Spinal cord (tissue), 10 donors: ENCODE measurements around the gene RTP2. TPM values are rescaled to one million over a fixed set of nuclear protein-coding genes. Genes with fewer than 3 reads are reported as not detected.

Experiments used
- DNase-seq, 6 donors: peaks; one replicate each; pipeline versions ENCODE4 v3.0.0 to v3.0.0-alpha.2; 2013 to 2015; ENCODE audit warnings: low spot score in 6 of 6, low read depth in 4 of 6
- H3K27ac ChIP-seq: one replicate; pipeline ENCODE4 v1.5.1; 2013; ENCODE audit warnings: low read depth, low read length, control low read depth
- H3K27me3 ChIP-seq: one replicate; pipeline ENCODE4 v1.6.1; 2013; ENCODE audit warnings: low read length; ENCODE audit not compliant: control insufficient read depth, insufficient read depth
- H3K36me3 ChIP-seq: one replicate; pipeline ENCODE4 v1.6.1; 2013; ENCODE audit warnings: low read length; ENCODE audit not compliant: control insufficient read depth, insufficient read depth
- H3K4me1 ChIP-seq: one replicate; pipeline ENCODE4 v1.6.1; 2013; ENCODE audit warnings: low read length; ENCODE audit not compliant: control insufficient read depth, insufficient read depth
- H3K4me3 ChIP-seq: one replicate; pipeline ENCODE4 v1.5.1; 2013; ENCODE audit warnings: low read depth, low read length, control low read depth
- H3K9me3 ChIP-seq: one replicate; pipeline ENCODE4 v1.6.1; 2013; ENCODE audit warnings: low read length; ENCODE audit not compliant: control insufficient read depth, insufficient read depth
- WGBS: methylation state at CpG from one replicate; pipeline ENCODE4 v1.1.5; 2013; ENCODE audit warnings: missing lambda C conversion rate; ENCODE audit not compliant: insufficient coverage; 5-methylcytosine and 5-hydroxymethylcytosine counted together
- polyA plus RNA-seq, 2 donors: library from polyadenylated mRNA; unstranded; fragments of 120-200 nt; gene quantifications; one replicate each; pipeline ENCODE4 v1.2.1, GENCODE V29; 2013; ENCODE audit not compliant: insufficient read length in 2 of 2
- total RNA-seq, 2 donors: library from RNA; depleted of rRNA in 1 of 2; stranded (reverse); fragments of 120-200 nt in 1 of 2; fragments of >200 nt in 1 of 2; gene quantifications; one replicate each; pipeline versions ENCODE4 v1.2.3 to v1.2.4, GENCODE V29; 2013 to 2014
- donor health status: healthy.

Gene RTP2
- total and polyA plus RNA-seq, 4 donors: not detected

- H3K36me3 ChIP-seq: no peaks in the 10 kb centered on the region
- no peaks in the 10 kb centered on the region for H3K9me3 ChIP-seq
- no peak overlapping the region for H3K4me3 ChIP-seq
- H3K4me1 ChIP-seq: no peaks in the 10 kb centered on the region
- DNase-seq: peak; percentile 53 to 93 (median 68)
- no peak overlapping the region for H3K27ac ChIP-seq
- H3K27me3 ChIP-seq: peaks cover 2% of the 10 kb centered on the region
- 26% methylated on average over 5 of the region's 7 CpGs for WGBS
Measured at GRCh38 chr3:187679638-187680396, 22.5 kb downstream of the RTP2 start.

GRCh38 chr3:187678726-187679268 is 23.6 kb downstream of the RTP2 start:
- no peaks in the 10 kb centered on the region for H3K4me1 ChIP-seq
- peaks cover 2% of the 10 kb centered on the region for H3K27me3 ChIP-seq
- no peak overlapping the region for H3K27ac ChIP-seq
- 20% methylated on average over 2 of the region's 5 CpGs for WGBS
- H3K9me3 ChIP-seq: no peaks in the 10 kb centered on the region
- H3K36me3 ChIP-seq: no peaks in the 10 kb centered on the region
- no peak overlapping the region for H3K4me3 ChIP-seq
- DNase-seq: peak; percentile 40 to 95 (median 67)

GRCh38 chr3:187677604-187678003 is 24.8 kb downstream of the RTP2 start:
- Histone ChIP-seq H3K9me3 (no peaks in the 10 kb centered on the region), H3K4me1 (no peaks in the 10 kb centered on the region), H3K27ac (no peak overlapping the region), H3K4me3 (no peak overlapping the region), H3K36me3 (no peaks in the 10 kb centered on the region), H3K27me3 (peaks cover 2% of the 10 kb centered on the region)
- DNase-seq: no peak
- WGBS: 50% methylated on average over 1 of the region's 1 CpG

- Histone ChIP-seq H3K27me3 (peaks cover 18% of the 10 kb centered on the region), H3K27ac (no peak overlapping the region), H3K4me1 (peaks cover 8% of the 10 kb centered on the region), H3K9me3 (no peaks in the 10 kb centered on the region), H3K4me3 (no peak overlapping the region), H3K36me3 (no peaks in the 10 kb centered on the region)
- 75% methylated on average over 2 of the region's 3 CpGs for WGBS
- no peak for DNase-seq
Measured at GRCh38 chr3:187673012-187673411, 29.3 kb downstream of the RTP2 start.

- WGBS: 2% methylated on average over 42 of the region's 46 CpGs
- H3K9me3 ChIP-seq: no peaks in the 10 kb centered on the region
- no peak within 1 kb of the TSS for H3K27ac ChIP-seq
- H3K4me1 ChIP-seq: peaks cover 8% of the 10 kb centered on the region
- no peaks in the 10 kb centered on the region for H3K36me3 ChIP-seq
- peaks cover 18% of the 10 kb centered on the region for H3K27me3 ChIP-seq
- peak in 4 of 6 donors; percentile 22 to 88 (median 50) for DNase-seq
- peak within 1 kb of the TSS; percentile 16 for H3K4me3 ChIP-seq
Measured at GRCh38 chr3:187669675-187670504, 32.5 kb downstream of the RTP2 start, which contains the start of gene SST. Gene SST, minus strand, starts transcription at chr3:187670394. Its CDS starts 103 bp downstream, at chr3:187670291.

GRCh38 chr3:187667526-187667925 is 34.8 kb downstream of the RTP2 start:
- H3K9me3 ChIP-seq: no peaks in the 10 kb centered on the region
- peaks cover 18% of the 10 kb centered on the region for H3K27me3 ChIP-seq
- no peaks in the 10 kb centered on the region for H3K36me3 ChIP-seq
- no peak overlapping the region for H3K27ac ChIP-seq
- H3K4me3 ChIP-seq: no peak overlapping the region
- peaks cover 8% of the 10 kb centered on the region for H3K4me1 ChIP-seq
- DNase-seq: no peak

- DNase-seq: no peak
- Histone ChIP-seq H3K27me3 (peaks cover 15% of the 10 kb centered on the region), H3K27ac (no peak overlapping the region), H3K4me1 (peaks cover 8% of the 10 kb centered on the region), H3K36me3 (no peaks in the 10 kb centered on the region), H3K9me3 (no peaks in the 10 kb centered on the region), H3K4me3 (no peak overlapping the region)
- 100% methylated on average over 2 of the region's 3 CpGs for whole genome bisulfite sequencing
Measured at GRCh38 chr3:187665764-187666402, 36.5 kb downstream of the RTP2 start.

GRCh38 chr3:187665010-187665409 is 37.3 kb downstream of the RTP2 start:
- Histone ChIP-seq H3K27ac (no peak overlapping the region), H3K9me3 (no peaks in the 10 kb centered on the region), H3K27me3 (peaks cover 8% of the 10 kb centered on the region), H3K4me3 (no peak overlapping the region), H3K36me3 (no peaks in the 10 kb centered on the region), H3K4me1 (peaks cover 5% of the 10 kb centered on the region)
- no peak for DNase-seq

GRCh38 chr3:187662848-187663409 is 39.4 kb downstream of the RTP2 start:
- no peak overlapping the region for H3K4me3 ChIP-seq
- H3K9me3 ChIP-seq: no peaks in the 10 kb centered on the region
- no peaks in the 10 kb centered on the region for H3K27me3 ChIP-seq
- DNase-seq: no peak
- H3K36me3 ChIP-seq: no peaks in the 10 kb centered on the region
- WGBS: no CpG with 5 or more reads among the region's 5 CpGs
- H3K4me1 ChIP-seq: no peaks in the 10 kb centered on the region
- no peak overlapping the region for H3K27ac ChIP-seq
